K562 (cell line): Measurements from ENCODE around the gene PSMD13. TPM values are rescaled to one million over a fixed set of nuclear protein-coding genes. Genes with fewer than 3 reads are reported as not detected.

Experiments used
- ATAC-seq: fragments of 200-7000 bp; cut with Tn5 transposase; 3 replicates; pipeline ENCODE4 v1.9.1; 2020; ENCODE audit warnings: moderate library complexity
- BruUV-seq: library from RNA; stranded (reverse); fragments of 400-500 nt; replicated peaks from 2 replicates; lab custom pipeline; 2021; lab: Mats Ljungman, UMichigan
- CTCF ChIA-PET: fragments of 300-600 bp; formaldehyde crosslinking; extraction: SDS; loops from one replicate; lab custom pipeline; 2021; ENCODE audit warnings: low intra/inter-chr PET ratio; lab: Yijun Ruan, JAX
- POLR2A ChIA-PET: fragments of 300-600, 350-650 bp; sonication (Branson Sonifier 250); formaldehyde crosslinking; extraction: SDS; loops from one replicate; lab custom pipeline; 2021; ENCODE audit warnings: antibody characterized with exemption, inconsistent platforms; lab: Yijun Ruan, JAX
- DNase-seq, 4 experiments: peaks; one replicate each; pipeline versions ENCODE4 v3.0.0 to v3.0.0-alpha.2; 2011 to 2018; ENCODE audit warnings: low spot score in 3 of 4, mixed read lengths in 3 of 4; ENCODE audit errors: extremely low read depth in 1 of 4
- FAIRE-seq: peaks from 2 replicates; lab custom pipeline; 2011; peaks lifted over from hg19 to GRCh38; lab: Jason Lieb, UNC
- H2AFZ ChIP-seq: 2 replicates; pipeline ENCODE4 v1.6.0; 2011; ENCODE audit warnings: low read depth, low read length, control low read depth, inconsistent platforms
- H3K27ac ChIP-seq: fragments of 200-600 bp; 3 replicates; pipeline ENCODE4 v1.8.0; 2011; ENCODE audit warnings: low read depth, mild to moderate bottlenecking, control low read depth, inconsistent platforms, low read length, moderate library complexity, mixed read lengths; ENCODE audit errors: extremely low read depth
- H3K27me3 ChIP-seq, 2 experiments: fragments of 300-600 bp in 1 of 2; 2 replicates in 1 of 2; 3 replicates in 1 of 2; pipeline versions ENCODE4 v1.6.0 to v1.8.0; 2011; ENCODE audit warnings: inconsistent platforms in 2 of 2, low read length in 2 of 2, mild to moderate bottlenecking in 1 of 2, mixed read lengths in 1 of 2, moderate library complexity in 1 of 2; ENCODE audit not compliant: control insufficient read depth in 2 of 2, insufficient read depth in 2 of 2
- H3K36me3 ChIP-seq: fragments of 300-600 bp; 3 replicates; pipeline ENCODE4 v1.8.0; 2011; ENCODE audit warnings: mild to moderate bottlenecking, low read length, inconsistent platforms; ENCODE audit not compliant: control insufficient read depth, insufficient read depth
- H3K4me1 ChIP-seq, 2 experiments: fragments of 200-600 bp in 1 of 2; replicated peaks in 1 of 2; 2 replicates in 1 of 2; 3 replicates in 1 of 2; pipeline versions ENCODE4 v1.5.1 to v1.8.0; 2011; ENCODE audit warnings: inconsistent platforms in 2 of 2, low read length in 2 of 2, mild to moderate bottlenecking in 1 of 2, mixed read lengths in 1 of 2, moderate library complexity in 1 of 2; ENCODE audit not compliant: control insufficient read depth in 2 of 2, insufficient read depth in 2 of 2
- H3K4me2 ChIP-seq: 2 replicates; pipeline ENCODE4 v1.6.1; 2011; ENCODE audit warnings: low read length, control low read depth, inconsistent platforms, mixed read lengths; ENCODE audit not compliant: insufficient read depth
- H3K4me3 ChIP-seq: fragments of 200-600 bp; sonication (generic), shearing (Covaris generic); 2 replicates; pipeline ENCODE4 v1.5.1; 2016; ENCODE audit warnings: control low read depth, inconsistent platforms
- H3K79me2 ChIP-seq: fragments of 200-600 bp; 3 replicates; pipeline ENCODE4 v1.8.0; 2011; ENCODE audit warnings: low read length, inconsistent platforms; ENCODE audit not compliant: control insufficient read depth, insufficient read depth
- H3K9ac ChIP-seq, 2 experiments: 2 replicates each; pipeline versions ENCODE4 v1.6.0 to v1.6.1; 2011; ENCODE audit warnings: low read depth in 2 of 2, low read length in 2 of 2, control low read depth in 1 of 2, inconsistent platforms in 1 of 2, mild to moderate bottlenecking in 1 of 2, mixed read lengths in 1 of 2; ENCODE audit not compliant: insufficient read depth in 1 of 2
- H3K9me1 ChIP-seq: one replicate; pipeline ENCODE4 v1.6.0; 2011; ENCODE audit warnings: inconsistent platforms, mild to moderate bottlenecking, low read length, moderate library complexity; ENCODE audit not compliant: control insufficient read depth, insufficient read depth
- H3K9me3 ChIP-seq: replicated peaks from 2 replicates; pipeline ENCODE4 v1.5.1; 2011; ENCODE audit warnings: low read depth, low read length, inconsistent platforms; ENCODE audit not compliant: control insufficient read depth, insufficient read depth
- H4K20me1 ChIP-seq: replicated peaks from 2 replicates; pipeline ENCODE4 v1.6.1; 2011; ENCODE audit warnings: low read length, inconsistent platforms, mixed read lengths; ENCODE audit not compliant: control insufficient read depth, insufficient read depth
- HNRNPUL1 ChIP-seq: fragments of 200-400 bp; formaldehyde crosslinking; IDR thresholded peaks from 2 replicates; pipeline ENCODE4 v1.6.1; 2017; ENCODE audit warnings: low read length
- IRF1 ChIP-seq: sonication (generic); formaldehyde crosslinking; IDR thresholded peaks from 2 replicates; pipeline ENCODE4 v1.8.0; 2022; ENCODE audit warnings: missing genetic modification reagents, mild to moderate bottlenecking, borderline replicate concordance
- POLR2H ChIP-seq: IDR thresholded peaks from 2 replicates; pipeline ENCODE4 v1.6.1; 2016; ENCODE audit warnings: missing genetic modification characterization, low read depth, mild to moderate bottlenecking, control low read depth, missing compliant biosample characterization, moderate library complexity
- ZC3H11A ChIP-seq: IDR thresholded peaks from 2 replicates; pipeline ENCODE4 v1.6.1; 2012; ENCODE audit warnings: low read depth, low read length, improper control_type of control experiment
- ZNF311 ChIP-seq: fragments of 250-450 bp; sonication (Bioruptor Pico); IDR thresholded peaks from 2 replicates; pipeline ENCODE4 v1.4.0; 2020; ENCODE audit warnings: mild to moderate bottlenecking, moderate library complexity
- ZNF316 ChIP-seq: fragments of 450-650 bp; IDR thresholded peaks from 2 replicates; pipeline ENCODE4 v1.6.1; 2016
- ZNF444 ChIP-seq: fragments of 250-450 bp; sonication (Bioruptor Pico); IDR thresholded peaks from 2 replicates; pipeline ENCODE4 v1.4.0; 2020; ENCODE audit warnings: mild to moderate bottlenecking, moderate library complexity
- ZNF445 ChIP-seq: fragments of 250-450 bp; sonication (Bioruptor Pico); IDR thresholded peaks from 2 replicates; pipeline ENCODE4 v1.4.0; 2020; ENCODE audit warnings: low read depth, mild to moderate bottlenecking, moderate library complexity
- ZSCAN32 ChIP-seq: fragments of 450-650 bp; formaldehyde crosslinking; IDR thresholded peaks from 2 replicates; pipeline ENCODE4 v1.4.0; 2020; ENCODE audit warnings: mild to moderate bottlenecking, moderate library complexity
- WGBS: fragments of 100-300 bp; shearing (Covaris generic); methylation state at CpG from one replicate; pipeline ENCODE4 v1.1.6; 2016; ENCODE audit warnings: low coverage, mixed read lengths; ENCODE audit not compliant: insufficient coverage; ENCODE audit errors: missing lambda C conversion rate; 5-methylcytosine and 5-hydroxymethylcytosine counted together
- in situ Hi-C: fragments of 300-500 bp; cut with MboI; formaldehyde crosslinking; loops from 4 replicates; pipeline ENCODE4 v1.15.0; 2018; ENCODE audit warnings: inconsistent platforms, mixed read lengths
- intact Hi-C: fragments of 100-400 bp; cut with micrococcal nuclease; formaldehyde crosslinking; loops from 2 replicates; pipeline ENCODE4 v1.14.2; 2022
- polyA plus RNA-seq, 8 experiments: library from polyadenylated mRNA; depleted of rRNA in 4 of 8; stranded (reverse) in 5 of 8; unstranded in 3 of 8; fragments of >200 nt; fragmentation: Nextera tagmentation in 2 of 8; fragmentation: Illumina TruSeq in 1 of 8; extraction: Ambion mirVana in 2 of 8; extraction: Trizol in 1 of 8; gene quantifications; 2 replicates each; pipeline versions ENCODE4 v1.2.1 to v1.2.3, GENCODE V29; 2011 to 2014; ENCODE audit warnings: inconsistent platforms in 1 of 8, missing spikeins in 1 of 8
- total RNA-seq, 7 experiments: library from RNA; depleted of rRNA in 6 of 7; stranded (reverse); fragments of >200 nt in 6 of 7; fragmentation: Illumina TruSeq in 2 of 7; extraction: Trizol in 2 of 7; gene quantifications; 2 replicates each; pipeline versions ENCODE4 v1.2.1 to v1.2.3, GENCODE V29; 2011 to 2021; ENCODE audit warnings: low replicate concordance in 1 of 7
- TF ChIP-seq, protein P1 (sequence below): sonication (generic); IDR thresholded peaks from 2 replicates; pipeline ENCODE4 v1.6.1; 2016
- TF ChIP-seq, protein P2 (sequence below): fragments of 450-650 bp; formaldehyde crosslinking; IDR thresholded peaks from 2 replicates; pipeline ENCODE4 v1.4.0; 2020; ENCODE audit warnings: mild to moderate bottlenecking, moderate library complexity

The PSMD13 gene
- total and polyA plus RNA-seq, 9 of the 15 experiments (the other 6 are each of a cell fraction or from before 2014, with no cell fraction given) = 185 to 383 (median 267) TPM

DNA sequence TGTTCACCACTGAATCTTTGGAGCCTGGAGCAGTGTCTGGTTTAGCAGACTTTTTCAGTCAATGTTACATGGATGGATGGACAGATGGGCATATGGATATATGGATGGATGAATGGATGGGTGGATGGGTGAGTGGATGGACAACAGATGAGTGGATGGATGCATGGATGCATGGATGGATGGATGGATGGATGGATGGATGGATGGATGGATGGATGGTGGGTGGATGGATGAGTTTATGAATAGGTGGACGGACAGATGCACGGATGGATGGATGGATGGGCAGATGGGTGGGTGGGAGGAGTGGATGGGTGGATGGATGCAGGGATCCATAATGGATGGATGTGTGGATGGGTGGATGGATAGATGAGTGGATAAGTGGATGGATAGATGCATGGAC is 19.0 kb downstream of the PSMD13 start:
- H3K27ac ChIP-seq = no peak overlapping the region
- H3K27me3 ChIP-seq = no peaks in the 10 kb centered on the region
- WGBS = 84% methylated on average over 2 of the region's 2 CpGs
- in situ Hi-C loops (no loop called here), intact Hi-C loops (no loop called here)
- DNase-seq (no peak), ATAC-seq (no peak), FAIRE-seq (no peak)
- H3K79me2 ChIP-seq = no peaks in the 10 kb centered on the region
- POLR2A ChIA-PET = interaction anchor here (0.6 to 1.1 kb wide), 2 partner anchors 11 to 194 kb away, joined by 3 to 4 read pairs; partner anchors contain the start of gene PTDSS2
- peaks cover 32% of the 10 kb centered on the region for H3K36me3 ChIP-seq
- no peak overlapping the region for H3K4me2 ChIP-seq
- H2AFZ ChIP-seq = no peak overlapping the region
- H4K20me1 ChIP-seq = no peaks in the 10 kb centered on the region
- CTCF ChIA-PET = no interaction called here
- no peaks in the 10 kb centered on the region for H3K9me1 ChIP-seq
- no peak overlapping the region for H3K4me3 ChIP-seq
- H3K9me3 ChIP-seq = no peaks in the 10 kb centered on the region
- no peak overlapping the region for H3K9ac ChIP-seq
- H3K4me1 ChIP-seq = peaks cover 13 to 19% of the 10 kb centered on the region in 2 experiments
- no TSS peak for BruUV-seq
- TF ChIP-seq, protein P1, sequence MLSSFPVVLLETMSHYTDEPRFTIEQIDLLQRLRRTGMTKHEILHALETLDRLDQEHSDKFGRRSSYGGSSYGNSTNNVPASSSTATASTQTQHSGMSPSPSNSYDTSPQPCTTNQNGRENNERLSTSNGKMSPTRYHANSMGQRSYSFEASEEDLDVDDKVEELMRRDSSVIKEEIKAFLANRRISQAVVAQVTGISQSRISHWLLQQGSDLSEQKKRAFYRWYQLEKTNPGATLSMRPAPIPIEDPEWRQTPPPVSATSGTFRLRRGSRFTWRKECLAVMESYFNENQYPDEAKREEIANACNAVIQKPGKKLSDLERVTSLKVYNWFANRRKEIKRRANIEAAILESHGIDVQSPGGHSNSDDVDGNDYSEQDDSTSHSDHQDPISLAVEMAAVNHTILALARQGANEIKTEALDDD = no peak
- TF ChIP-seq HNRNPUL1 = no peak
- TF ChIP-seq IRF1 = no peak
- no peak for TF ChIP-seq ZC3H11A
- TF ChIP-seq POLR2H (tag) = no peak
- TF ChIP-seq, protein P2, sequence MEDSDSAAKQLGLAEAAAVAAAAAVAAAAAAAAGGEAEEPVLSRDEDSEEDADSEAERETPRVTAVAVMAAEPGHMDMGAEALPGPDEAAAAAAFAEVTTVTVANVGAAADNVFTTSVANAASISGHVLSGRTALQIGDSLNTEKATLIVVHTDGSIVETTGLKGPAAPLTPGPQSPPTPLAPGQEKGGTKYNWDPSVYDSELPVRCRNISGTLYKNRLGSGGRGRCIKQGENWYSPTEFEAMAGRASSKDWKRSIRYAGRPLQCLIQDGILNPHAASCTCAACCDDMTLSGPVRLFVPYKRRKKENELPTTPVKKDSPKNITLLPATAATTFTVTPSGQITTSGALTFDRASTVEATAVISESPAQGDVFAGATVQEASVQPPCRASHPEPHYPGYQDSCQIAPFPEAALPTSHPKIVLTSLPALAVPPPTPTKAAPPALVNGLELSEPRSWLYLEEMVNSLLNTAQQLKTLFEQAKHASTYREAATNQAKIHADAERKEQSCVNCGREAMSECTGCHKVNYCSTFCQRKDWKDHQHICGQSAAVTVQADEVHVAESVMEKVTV (CRISPR knock-in tag) = no peak
- no peak for TF ChIP-seq ZNF311 (CRISPR knock-in tag)
- no peak for TF ChIP-seq ZSCAN32 (CRISPR knock-in tag)
- TF ChIP-seq ZNF445 = no peak
- TF ChIP-seq ZNF316 = peak; percentile 26; the same call in 1 of the 2 replicates
- TF ChIP-seq ZNF444 = no peak
